HuH-7.5 (cell line): Measurements from ENCODE around the gene GSTT2B.
"Not testable (repeated sequence)": the region's sequence is repeated elsewhere in the genome, so short reads cannot be mapped to it uniquely, and the experiment has no call there.

Experiments
- DNase-seq: peaks from one replicate; pipeline ENCODE4 v3.0.0; 2011; ENCODE audit warnings: low spot score

Gene GSTT2B

DNA sequence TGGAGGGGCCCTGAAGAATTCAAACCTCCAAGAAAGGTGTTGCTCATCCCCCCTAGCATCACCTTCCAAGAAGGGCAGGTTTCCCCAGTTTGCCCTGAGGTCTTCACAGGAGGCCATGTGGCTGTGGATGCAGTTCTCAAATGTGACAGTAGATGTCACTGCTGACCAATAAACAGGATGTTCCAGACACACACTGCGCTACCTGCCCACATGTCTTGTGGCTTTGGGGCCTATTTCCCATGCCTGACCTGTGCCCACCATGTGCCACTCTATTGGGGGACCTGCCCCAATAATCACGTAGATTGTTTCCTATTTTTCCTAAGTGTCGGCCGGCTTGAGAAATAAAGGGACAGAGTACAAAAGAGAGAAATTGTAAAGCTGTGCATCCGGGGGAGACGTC, 23.4 kb upstream of the GSTT2B start:
- no peak for DNase-seq

DNA sequence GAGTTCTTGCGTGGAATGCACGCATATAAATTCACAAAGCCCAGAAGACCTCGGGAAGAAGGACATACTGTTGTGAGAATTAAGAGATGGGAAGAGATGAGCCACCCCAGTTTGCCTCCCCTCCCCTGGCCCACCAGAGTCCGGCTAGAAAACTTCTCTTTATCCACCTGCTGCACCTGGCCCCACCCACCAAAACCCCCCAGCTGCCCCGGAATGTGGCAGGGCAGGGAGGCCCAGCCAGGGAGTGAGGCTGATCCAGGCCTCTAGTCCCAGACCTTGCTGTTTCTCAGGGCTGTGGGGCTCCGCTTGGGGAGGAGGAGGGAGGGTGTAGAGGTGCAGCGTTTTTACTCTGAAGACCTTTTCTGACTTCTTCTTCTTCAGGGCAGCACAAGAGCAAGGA, 19.6 kb upstream of the GSTT2B start:
- not testable (repeated sequence) for DNase-seq

DNA sequence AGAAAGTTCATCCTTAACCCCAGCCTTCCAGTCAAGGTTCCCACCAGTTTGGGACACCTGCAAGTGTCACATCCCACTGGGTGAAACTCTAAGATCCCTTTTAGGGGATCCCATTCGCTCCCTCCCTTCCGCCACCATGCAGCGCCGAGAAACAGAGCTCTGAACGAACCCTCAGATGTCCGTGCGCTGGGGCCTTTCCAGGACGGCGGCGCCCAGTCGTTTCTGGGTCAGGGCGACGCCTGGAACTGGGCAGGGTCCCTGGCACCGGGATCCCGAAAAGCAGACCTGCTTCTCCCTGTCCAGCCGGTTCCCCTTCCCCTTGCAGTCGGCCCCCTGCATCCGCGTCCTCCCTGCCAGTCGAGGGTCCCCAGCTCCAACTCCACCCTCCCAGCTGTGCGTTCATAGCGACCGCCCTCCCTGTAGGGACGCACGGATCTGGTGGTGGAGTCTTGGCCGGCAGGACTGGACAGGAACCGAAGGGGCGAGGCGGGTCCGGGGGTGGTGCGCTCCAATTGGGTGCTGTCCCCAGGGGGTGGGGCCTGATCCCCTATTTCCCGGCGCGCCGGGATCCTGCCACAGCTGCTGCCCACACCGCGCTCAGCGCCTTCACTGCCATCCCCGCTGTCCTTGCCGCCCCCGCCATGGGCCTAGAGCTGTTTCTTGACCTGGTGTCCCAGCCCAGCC, 18.7 kb upstream of the GSTT2B start, which contains the start of gene GSTT2:
TSS of gene GSTT2 (plus strand) at position 578 of the 684 bp plus-strand sequence.
- not testable (repeated sequence) for DNase-seq

DNA sequence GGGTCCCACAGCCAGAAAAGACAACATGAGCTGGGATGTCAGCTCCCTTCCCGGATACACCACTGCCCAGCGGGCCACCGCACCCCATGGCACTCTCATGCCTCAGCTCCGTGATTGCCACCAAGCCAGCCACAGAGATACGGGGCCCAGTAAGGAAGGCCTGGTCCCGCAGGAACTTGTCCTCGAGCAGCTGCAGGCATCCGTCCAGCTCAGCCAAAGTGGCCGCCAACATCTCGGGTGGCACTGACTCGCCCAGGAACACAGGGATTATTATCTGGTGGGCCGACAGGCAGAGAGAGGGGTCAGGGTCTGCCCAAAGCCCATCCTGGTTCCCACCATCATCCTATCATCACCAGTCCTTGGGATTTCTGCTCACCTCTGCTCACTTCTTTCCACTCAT, 16.3 kb upstream of the GSTT2B start:
- DNase-seq, result not testable (repeated sequence)

DNA sequence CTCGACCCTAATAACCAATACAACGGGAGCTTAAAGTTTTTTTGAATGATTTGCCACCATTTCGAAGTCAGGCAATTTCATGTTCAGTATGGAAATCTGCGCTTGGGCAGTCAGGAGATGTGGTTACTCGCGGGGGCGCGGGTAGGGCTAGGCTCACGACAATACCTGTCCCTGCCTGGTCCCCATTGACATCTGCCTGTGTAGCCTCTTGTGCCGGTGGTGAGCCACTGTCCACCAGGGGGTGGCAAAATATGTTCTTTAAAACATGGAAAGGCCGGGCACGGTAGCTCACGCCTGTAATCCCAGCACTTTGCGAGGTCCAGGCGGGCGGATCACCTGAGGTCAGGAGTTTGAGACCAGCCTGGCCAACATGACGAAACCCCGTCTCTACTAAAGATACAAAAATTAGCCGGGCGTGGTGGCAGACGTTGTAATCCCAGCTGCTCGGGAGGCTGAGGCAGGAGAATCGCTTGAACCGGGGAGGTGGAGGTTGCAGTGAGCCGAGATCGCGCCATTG, 13.9 kb upstream of the GSTT2B start:
- DNase-seq, result not testable (repeated sequence)

DNA sequence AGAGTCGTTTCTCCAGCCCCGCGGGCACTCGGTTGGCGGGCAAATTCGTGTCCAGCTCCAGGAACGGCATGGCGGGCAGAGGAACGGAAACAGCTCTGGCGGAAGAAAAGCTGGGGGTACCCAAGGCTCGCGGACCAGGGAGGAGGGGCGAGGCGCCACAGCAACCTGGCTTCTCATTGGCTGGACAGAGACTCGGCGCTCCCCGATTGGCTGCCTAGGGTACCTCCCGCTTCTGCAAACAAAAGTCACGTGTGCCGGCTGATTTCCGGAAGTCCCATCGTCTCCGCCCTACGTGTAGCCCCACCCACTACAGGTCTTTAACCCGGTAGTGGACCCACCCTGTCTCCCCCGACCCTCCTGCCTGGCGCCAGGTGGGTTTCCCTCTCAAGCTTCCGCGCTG, 13.3 kb upstream of the GSTT2B start, which contains the start of gene DDT:
TSS of gene DDT (minus strand) at position 97 of the 400 bp plus-strand sequence. CDS start at position 70, 27 bp downstream.
- not testable (repeated sequence) for DNase-seq

DNA sequence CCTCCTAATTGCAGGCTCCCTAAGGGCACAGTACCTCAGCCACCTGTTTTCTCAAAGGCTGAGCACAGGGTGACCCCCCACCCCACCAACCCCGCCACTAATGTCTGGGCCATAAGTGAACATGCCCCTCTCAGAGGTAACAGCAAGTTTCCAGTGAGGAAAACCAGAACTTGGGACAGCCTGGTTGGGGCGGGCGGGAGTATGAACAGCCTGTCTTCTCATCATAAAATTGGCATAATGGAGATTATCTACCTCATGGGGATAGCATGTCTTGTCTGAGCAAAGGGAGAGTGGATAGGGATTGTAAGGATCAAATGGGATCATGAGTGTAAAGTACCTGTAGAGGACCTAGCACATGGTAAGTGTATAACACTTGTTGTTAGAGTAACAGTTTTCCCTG, 10.9 kb upstream of the GSTT2B start:
- not testable (repeated sequence) for DNase-seq

DNA sequence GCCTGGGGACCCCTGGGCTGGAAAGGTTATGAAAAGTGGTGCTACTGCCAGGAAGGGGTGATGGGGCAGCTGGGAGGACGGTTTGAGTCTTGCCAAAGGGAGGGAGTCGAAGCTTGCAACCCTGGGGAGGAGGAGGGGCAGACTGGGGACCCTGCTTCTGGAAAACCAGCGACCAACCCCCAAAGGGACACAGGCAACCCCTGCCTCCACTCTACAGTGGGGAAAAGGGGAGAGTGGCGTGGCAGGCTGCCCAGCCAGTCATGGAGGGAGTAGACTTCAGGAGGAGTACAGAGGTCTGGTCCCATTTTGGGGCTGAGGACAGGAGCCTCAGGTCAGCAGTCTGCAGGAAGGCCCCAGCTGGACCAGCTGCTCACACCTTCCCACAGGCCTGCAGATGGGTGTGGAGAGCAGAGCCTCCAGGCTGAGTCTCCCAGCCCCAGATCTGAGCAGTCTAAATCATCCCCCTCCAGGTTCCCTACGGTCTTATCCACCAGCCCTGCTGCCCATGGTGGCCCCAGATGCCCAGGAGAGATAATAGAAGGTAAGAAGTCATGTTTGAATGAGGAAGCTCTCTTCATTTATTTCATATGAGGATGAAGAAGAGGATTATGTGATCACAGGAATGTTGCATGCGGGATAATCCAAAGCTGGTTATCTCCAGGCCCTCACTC, 10.0 kb upstream of the GSTT2B start:
- no peak for DNase-seq

DNA sequence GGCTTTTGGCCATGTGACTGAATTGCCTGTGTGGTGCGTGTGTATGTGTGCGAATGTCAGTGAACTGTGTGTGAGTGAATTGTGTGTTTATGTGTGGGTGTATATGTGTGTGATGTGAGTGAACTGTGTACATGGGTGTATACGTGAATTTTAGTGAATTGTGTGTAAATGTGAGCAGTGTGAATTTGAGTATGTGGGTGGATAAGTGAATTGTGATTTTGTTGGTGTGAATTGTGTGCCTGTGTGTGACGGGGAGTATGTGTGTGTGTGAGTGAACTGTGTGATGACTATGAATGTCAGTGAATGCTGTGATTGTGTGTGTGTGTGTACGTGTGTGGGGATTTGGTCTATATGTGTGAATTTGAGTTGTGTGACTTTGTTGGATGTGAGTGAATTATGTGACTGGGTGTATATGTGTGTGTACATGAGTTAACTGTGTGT, 9.2 kb upstream of the GSTT2B start:
- DNase-seq, result no peak

DNA sequence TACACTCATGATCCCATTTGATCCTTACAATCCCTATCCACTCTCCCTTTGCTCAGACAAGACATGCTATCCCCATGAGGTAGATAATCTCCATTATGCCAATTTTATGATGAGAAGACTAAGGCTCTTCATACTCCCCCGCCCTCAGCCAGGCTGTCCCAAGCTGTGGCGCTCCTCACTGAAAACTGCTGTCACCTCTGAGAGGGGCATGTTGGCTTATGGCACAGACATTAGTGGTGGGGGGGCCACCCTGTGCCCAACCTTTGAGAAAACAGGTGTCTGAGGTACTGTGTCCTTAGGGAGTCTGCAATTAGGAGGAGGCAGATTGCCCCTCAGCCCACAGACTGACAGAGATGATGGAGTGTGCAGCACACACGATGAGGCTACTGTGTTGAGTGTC, 8.1 kb upstream of the GSTT2B start:
- DNase-seq, result no peak

DNA sequence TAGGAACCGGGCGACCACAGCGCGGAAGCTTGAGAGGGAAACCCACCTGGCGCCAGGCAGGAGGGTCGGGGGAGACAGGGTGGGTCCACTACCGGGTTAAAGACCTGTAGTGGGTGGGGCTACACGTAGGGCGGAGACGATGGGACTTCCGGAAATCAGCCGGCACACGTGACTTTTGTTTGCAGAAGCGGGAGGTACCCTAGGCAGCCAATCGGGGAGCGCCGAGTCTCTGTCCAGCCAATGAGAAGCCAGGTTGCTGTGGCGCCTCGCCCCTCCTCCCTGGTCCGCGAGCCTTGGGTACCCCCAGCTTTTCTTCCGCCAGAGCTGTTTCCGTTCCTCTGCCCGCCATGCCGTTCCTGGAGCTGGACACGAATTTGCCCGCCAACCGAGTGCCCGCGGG, 5.6 kb upstream of the GSTT2B start, which contains the start of gene DDTL:
TSS of gene DDTL (plus strand) at position 321 of the 400 bp plus-strand sequence. CDS start at position 348, 27 bp downstream.
- DNase-seq, result not testable (repeated sequence)

DNA sequence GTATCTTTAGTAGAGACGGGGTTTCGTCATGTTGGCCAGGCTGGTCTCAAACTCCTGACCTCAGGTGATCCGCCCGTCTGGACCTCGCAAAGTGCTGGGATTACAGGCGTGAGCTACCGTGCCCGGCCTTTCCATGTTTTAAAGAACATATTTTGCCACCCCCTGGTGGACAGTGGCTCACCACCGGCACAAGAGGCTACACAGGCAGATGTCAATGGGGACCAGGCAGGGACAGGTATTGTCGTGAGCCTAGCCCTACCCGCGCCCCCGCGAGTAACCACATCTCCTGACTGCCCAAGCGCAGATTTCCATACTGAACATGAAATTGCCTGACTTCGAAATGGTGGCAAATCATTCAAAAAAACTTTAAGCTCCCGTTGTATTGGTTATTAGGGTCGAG, 5.1 kb upstream of the GSTT2B start:
- DNase-seq, result not testable (repeated sequence)

DNA sequence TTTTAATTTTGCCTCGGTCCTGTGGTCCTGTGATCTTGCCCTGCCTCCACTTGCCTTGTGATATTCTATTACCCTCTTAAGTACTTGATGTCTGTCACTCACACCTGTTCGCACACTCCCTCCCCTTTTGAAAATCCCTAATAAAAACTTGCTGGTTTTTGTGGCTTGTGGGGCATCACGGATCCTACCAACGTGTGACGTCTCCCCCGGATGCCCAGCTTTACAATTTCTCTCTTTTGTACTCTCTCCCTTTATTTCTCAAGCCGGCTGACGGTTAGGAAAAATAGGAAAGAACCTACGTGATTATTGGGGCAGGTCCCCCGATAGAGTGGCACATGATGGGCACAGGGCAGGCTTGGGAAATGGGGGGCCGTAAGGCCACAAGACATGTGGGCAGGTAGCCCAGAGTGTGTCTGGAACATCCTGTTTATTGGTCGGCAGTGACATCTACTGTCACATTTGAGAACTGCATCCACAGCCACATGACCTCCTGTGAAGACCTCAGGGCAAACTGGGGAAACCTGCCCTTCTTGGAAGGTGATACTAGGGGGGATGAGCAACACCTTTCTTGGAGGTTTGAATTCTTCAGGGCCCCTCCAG, 4.6 kb downstream of the GSTT2B start:
- DNase-seq, result not testable (repeated sequence)

DNA sequence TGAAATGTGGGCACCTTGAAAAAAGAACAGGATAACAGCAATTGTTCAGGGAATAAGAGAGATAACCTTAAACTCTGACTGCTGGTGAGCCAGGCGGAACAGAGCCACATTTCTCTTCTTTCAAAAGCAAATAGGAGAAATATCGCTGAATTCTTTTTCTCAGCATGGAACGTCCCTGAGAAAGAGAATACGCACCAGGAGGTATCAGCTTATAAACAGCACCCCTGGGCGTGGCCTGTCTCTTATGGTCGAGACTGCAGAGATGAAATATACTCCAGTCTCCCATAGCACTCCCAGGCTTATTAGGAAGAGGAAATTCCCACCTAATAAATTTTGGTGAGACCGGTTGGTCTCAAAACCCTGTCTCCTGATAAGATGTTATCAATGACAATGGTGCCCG, 5.1 kb downstream of the GSTT2B start:
- DNase-seq, result not testable (repeated sequence)

DNA sequence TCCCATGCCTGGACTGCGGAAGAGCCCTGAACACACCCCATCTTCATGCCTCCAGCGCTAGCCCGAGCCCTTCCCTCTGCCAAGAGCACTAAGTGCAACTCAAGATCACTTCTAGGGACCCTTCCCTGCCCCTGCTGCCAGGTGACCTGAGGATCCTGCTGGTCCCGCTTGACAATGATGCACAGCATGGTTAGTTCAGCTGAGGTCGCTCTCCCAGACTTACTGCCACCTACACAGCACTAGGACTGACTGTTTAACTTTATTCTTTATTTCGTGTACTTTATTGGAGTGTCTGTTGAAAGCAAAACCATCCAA, 6.0 kb downstream of the GSTT2B start:
- DNase-seq, result not testable (repeated sequence)

DNA sequence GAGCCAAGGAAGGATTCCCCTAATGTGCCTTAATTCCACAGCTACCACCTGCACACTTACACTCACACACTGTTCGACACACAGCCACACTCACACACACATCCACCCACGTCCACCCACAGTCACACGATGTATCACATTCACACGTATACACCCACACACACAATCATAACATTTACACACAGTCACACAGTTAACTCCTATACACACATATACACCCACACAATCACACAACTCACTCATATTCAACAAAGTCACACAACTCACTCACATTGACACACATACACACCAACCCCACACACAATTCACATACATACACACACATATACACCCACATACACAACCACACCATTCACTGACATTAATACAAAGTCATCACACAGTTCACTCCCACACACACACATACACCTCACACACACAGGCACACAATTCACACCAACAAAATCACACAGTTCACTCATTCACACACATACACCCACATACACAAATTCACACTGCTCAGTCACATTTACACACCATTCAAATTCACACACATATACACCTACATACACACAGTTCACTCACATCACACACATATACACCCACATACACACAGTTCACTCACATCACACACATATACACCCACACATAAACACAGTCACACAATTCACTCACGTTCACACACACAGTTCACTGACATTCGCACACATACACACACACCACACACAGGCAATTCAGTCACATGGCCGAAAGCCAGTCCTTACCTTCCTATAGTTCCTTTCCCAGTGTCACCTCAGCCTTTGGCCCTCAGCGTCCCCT, 6.6 kb downstream of the GSTT2B start:
- not testable (repeated sequence) for DNase-seq

DNA sequence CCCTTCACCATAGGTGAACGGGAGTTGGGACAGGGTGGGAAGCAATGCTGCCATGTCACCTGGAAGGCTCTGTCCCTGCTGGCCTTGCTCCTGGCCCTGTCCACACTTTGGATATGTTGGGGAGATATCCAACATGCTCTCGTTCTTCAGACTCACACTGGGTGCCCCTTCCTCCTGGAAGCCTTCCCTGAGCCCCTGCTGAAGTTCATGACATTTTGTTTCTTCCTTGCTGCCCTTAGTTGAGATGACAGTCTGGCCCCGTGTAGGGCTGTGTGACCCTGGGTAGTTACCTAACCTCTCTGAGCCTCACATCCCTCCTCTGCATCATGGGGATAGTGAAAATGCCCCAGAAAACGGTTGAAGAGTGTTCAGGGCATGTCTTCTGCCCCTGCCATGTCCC, 7.5 kb downstream of the GSTT2B start:
- DNase-seq, result not testable (repeated sequence)

DNA sequence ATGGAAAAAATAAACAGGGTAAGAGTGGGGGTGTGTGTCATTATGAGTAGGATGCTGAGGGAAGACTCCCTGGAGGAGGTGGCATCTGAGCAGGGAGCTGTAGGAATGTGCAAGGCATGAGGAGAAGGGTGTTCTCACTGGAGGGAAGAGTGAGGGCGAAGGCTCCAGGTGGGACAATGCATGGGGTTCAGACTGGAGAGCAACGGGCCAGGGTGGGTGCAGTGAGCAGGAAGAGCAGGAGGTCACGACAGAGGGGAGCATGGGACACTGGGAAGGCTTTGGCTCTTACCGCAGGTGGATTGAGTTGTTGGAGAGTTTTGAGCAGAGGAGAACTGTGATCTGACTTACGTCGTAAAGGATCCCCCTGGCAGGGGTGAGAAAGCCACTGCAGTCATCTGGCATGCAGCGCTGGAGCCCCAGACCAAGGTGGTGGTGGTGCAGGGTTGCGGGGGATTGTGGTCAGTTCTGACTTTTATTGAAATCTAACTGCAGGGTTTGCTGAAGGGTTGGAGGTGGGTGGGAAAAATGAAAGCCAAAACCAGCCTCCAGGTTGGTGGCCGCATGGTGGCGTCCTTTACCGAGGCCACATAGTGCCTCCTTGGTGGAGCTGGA, 8.1 kb downstream of the GSTT2B start:
- not testable (repeated sequence) for DNase-seq

DNA sequence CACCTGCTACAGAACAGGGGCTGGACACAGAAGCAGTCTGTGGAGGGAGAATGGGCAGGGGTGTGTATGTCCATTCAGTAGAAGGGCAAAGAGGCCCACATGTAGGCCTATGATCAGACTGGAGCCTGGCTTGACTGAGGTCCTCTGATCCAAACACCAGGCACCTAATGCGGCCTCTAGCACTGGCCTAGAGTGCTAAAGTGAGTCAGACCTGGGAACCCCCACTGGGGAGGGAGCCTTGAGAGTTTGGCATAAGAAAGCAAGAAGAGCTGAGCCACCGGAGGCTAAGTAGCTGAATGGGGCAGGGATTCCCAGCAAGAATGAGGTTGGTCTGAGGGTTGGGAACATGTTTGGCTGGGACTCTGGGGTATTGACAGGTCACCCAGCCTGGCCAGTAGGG, 9.6 kb downstream of the GSTT2B start:
- DNase-seq, result not testable (repeated sequence)

DNA sequence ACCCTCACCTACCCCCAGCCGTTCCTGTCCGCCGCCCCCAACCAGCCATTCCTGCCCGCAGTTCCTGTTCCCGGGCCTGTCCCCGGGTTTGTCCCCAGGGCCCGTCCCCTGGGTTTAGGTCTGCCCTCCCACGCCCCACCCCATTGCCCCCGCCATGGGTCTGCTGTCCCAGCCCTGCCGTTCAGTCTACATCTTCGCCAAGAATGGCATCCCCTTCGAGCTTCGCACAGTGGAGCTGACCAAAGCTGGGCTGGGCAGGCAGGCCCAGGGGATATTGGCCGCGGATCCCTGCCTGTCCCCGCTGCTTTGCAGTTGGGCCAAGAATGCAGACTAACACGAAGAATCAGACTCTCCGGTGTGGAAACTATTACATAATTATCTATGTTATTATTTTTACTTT, 11.2 kb downstream of the GSTT2B start:
- DNase-seq, result not testable (repeated sequence)

DNA sequence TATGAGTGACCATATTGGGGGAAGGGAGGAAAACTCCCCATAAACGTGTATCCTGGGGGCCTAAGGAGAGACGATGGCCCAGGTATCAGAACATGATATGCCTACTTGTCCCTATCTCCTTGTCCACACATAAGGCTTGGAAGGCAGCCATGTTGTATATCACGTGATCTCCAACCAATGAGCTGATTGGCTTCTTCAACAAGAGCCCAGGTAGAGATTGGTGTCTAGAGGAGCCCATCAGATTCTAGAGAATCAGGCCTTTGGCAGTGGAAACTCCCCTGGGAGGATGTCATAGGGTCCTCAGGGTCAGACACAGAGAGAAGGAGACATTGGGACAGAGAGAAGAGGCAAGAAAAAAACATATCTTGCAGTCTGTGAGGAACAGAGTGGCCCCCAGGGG, 13.6 kb downstream of the GSTT2B start:
- DNase-seq, result not testable (repeated sequence)
